Measurements from ENCODE around the gene CDH26.

DNA sequence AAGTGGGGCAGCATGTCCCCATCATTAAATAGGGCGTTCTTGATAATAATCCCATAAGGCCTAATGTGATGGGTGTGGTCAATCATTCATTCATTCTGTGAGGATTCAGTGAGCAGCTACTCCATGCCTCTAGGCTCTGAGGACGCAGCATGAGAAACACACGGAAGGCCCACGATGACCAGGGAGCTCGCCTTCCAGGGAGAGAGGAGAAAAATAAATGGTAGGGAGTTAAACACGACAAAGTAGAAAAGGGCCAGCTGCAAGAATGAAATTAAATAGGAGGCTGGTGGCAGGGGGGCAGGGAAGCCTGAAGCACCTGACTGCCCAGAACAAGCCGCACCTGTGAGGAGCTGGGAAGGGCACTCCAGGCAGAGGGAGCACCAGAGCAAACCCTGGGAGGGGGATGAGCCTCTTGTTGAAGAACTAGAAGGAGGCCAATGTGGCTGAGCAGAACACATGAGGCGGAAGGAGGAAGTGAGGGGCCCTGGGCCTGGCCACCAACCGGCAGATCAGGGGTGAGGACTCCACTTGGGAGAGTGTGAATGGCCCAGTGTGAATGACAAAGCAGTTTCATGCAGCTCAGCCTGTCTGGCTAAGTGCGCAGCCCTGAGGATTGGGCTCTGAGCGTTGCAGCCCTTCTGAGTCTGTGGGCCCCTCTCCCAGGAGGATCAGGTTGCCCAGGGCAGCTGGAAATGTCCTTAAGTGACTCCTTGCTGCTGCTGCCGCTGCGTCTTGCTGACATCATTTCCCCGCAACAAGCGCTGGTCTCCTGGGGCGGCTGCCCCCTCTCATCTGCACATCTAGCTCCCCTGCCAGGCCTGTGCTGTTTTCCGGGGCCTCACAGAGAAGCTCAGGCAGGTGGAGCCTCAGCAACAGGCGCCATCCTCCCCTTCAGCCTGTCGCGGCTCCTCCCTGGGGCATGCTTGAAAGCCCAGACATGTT, 99.9 kb downstream of the CDH26 start:
- TF ChIP-seq PML (IDR thresholded peaks at IDR 0.05; ENCODE audit: low read length), result no peak
- TF ChIP-seq ATF2 (IDR thresholded peaks at IDR 0.05; ENCODE audit: low read length), result no peak
- TF ChIP-seq, protein P1, sequence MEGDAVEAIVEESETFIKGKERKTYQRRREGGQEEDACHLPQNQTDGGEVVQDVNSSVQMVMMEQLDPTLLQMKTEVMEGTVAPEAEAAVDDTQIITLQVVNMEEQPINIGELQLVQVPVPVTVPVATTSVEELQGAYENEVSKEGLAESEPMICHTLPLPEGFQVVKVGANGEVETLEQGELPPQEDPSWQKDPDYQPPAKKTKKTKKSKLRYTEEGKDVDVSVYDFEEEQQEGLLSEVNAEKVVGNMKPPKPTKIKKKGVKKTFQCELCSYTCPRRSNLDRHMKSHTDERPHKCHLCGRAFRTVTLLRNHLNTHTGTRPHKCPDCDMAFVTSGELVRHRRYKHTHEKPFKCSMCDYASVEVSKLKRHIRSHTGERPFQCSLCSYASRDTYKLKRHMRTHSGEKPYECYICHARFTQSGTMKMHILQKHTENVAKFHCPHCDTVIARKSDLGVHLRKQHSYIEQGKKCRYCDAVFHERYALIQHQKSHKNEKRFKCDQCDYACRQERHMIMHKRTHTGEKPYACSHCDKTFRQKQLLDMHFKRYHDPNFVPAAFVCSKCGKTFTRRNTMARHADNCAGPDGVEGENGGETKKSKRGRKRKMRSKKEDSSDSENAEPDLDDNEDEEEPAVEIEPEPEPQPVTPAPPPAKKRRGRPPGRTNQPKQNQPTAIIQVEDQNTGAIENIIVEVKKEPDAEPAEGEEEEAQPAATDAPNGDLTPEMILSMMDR (IDR thresholded peaks at IDR 0.05 in 2 of 3, conservative IDR thresholded peaks at IDR 0.05 in 1 of 3; ENCODE audit: control insufficient read depth in 2 of 3, extremely low read depth in 1 of 3, insufficient read depth in 1 of 3, low read depth in 3 of 3, low read length in 3 of 3), result no peak
- TF ChIP-seq RAD21 (IDR thresholded peaks at IDR 0.05; ENCODE audit: insufficient read depth, low read depth, low read length), result no peak
- no peak for TF ChIP-seq BRCA1 (IDR thresholded peaks at IDR 0.05; ENCODE audit: low read depth, low read length)
- peak; percentile 34; the same call in 1 of the 2 replicates for TF ChIP-seq POLR2A (IDR thresholded peaks at IDR 0.05; ENCODE audit: low read depth, low read length)
